VCaP (cell line): ENCODE results near the gene CHMP4A.
"Not testable (repeated sequence)": the region's sequence is repeated elsewhere in the genome, so short reads cannot be mapped to it uniquely, and the experiment has no call there.

Experiments
- H3K27ac ChIP-seq: fragments of 450-650 bp; 2 replicates; pipeline ENCODE4 v1.5.1; 2017
- TF ChIP-seq, protein P1 (sequence below): fragments of 450-650 bp; conservative IDR thresholded peaks from 2 replicates; pipeline ENCODE4 v1.5.1; 2017; ENCODE audit warnings: mild to moderate bottlenecking, moderate library complexity

The CHMP4A gene

GRCh38 chr14:24204163-24205146, 8.8 kb downstream of the CHMP4A start:
- TF ChIP-seq, protein P1, sequence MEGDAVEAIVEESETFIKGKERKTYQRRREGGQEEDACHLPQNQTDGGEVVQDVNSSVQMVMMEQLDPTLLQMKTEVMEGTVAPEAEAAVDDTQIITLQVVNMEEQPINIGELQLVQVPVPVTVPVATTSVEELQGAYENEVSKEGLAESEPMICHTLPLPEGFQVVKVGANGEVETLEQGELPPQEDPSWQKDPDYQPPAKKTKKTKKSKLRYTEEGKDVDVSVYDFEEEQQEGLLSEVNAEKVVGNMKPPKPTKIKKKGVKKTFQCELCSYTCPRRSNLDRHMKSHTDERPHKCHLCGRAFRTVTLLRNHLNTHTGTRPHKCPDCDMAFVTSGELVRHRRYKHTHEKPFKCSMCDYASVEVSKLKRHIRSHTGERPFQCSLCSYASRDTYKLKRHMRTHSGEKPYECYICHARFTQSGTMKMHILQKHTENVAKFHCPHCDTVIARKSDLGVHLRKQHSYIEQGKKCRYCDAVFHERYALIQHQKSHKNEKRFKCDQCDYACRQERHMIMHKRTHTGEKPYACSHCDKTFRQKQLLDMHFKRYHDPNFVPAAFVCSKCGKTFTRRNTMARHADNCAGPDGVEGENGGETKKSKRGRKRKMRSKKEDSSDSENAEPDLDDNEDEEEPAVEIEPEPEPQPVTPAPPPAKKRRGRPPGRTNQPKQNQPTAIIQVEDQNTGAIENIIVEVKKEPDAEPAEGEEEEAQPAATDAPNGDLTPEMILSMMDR, result no peak
- no peak overlapping the region for H3K27ac ChIP-seq

DNA sequence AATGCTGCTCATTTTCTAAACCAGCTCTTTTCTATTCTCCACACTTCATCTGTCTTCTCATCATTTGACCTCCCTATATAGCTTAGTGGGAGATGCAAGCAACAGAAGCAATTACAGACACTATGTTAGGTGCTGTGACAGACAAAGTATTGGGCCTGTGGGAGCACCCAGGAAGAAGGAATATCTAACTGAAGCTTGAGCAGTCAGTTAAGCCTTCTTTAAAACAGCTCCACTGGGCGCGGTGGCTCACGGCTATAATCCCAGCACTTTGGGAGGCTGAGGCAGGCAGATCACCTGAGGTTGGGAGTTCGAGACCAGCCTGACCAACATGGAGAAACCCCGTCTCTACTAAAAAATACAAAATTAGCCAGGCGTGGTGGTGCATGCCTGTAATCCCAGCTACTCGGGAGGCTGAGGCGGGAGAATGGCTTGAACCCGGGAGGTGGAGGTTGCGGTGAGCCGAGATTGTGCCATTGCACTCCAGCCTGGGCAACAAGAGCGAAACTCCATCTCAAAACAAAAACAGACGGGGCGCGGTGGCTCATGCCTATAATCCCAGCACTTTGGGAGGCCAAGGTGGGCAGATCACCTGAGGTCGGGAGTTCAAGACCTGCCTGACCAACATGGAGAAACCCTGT, 9.9 kb downstream of the CHMP4A start:
- H3K27ac ChIP-seq, result not testable (repeated sequence)

DNA sequence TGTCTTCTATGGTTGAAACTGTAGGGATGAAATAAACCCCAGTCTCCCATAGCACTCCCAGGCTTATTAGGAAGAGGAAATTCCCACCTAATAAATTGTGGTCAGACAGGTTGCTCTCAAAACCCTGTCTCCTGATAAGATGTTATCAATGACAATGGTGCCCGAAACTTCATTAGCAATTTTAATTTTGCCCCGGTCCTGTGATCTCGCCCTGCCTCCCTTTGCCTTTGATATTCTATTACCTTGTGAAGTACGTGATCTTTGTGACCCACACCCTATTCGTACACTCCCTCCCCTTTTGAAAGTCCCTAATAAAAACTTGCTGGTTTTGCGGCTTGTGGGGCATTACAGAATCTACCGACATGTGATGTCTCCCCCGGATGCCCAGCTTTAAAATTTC, 10.8 kb downstream of the CHMP4A start:
- H3K27ac ChIP-seq, result not testable (repeated sequence)

DNA sequence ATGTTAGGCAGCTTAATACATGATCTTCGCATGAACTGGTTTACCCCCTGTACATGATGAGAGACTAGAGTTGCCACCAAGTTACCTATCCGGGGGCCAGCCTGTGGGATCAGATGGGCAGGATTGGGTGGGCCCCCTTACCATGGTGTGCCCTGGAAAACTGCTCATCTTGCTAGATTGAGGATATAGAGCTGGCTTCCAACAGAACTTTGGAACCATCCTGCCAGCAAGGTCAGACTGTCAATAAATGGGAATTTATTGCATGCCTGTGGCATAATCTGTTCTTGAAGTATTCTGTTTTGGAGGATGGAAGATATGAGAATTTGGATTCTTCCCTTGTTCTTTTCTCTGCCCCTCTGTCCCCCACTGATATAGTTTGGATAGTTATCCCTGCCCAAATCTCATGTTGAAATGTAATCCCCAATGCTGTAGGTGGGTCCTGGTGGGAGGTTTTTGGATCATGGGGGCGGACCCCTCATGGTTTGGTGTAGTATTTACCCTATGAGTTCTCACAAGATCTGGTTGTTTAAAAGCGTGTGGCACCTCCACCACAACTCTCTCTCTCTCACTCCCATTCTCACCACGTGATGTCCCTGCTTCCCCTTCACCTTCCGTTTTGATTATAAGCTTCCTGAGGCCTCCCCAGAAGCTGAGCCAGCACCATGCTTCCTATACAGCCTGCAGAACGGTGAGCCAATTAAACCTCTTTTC, 14.3 kb downstream of the CHMP4A start:
- TF ChIP-seq, protein P1, result no peak
- no peak overlapping the region for H3K27ac ChIP-seq

GRCh38 chr14:24197056-24197450, 16.2 kb downstream of the CHMP4A start:
- H3K27ac ChIP-seq, result peak overlapping the region; percentile 96; the same call in 1 of the 2 replicates
- TF ChIP-seq, protein P1, result no peak

DNA sequence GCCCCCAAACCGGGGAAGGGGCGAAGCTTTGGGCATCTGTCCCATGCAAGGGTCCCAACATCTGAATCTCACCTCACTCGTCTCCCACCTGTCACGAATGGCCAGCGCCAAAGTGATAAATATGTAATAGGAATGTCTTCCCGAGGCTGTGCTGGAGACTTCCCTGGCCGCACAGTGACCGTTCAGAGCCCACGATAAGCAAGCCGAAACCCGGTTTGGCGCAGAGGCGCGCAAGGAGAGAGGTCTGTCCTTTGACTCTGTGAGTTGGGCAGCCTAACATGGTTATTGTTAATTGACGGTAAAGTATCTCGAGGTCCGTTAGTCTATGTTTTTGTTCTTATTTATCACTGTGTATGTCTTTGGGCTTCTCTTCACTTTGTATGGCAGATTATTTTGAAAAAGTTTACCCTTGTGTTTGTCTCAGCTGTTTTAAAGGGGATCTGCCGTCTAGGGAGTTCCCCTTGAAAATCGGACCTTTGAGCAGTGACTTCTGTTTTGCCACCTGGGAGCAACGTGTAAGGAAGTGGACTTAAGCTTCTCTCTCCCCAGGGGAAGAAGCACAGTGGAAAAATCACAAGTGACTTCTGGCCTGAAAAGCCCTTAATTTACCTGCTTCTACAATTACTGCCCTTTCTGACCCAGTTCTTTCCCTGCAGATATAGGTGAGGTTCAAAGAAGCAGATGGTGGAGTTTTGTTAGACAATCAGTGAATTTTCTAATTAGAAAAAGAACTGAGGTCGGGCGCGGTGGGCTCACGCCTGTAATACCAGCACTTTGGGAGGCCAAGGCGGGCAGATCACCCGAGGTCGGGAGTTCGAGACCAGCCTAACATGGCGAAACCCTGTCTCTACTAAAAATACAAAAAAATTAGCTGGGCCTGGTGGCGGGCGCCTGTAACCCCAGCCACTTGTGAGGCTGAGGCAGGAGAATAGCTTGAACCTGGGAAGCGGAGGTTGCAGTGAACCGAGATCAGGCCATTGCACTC, 16.9 kb downstream of the CHMP4A start:
- TF ChIP-seq, protein P1, result no peak
- H3K27ac ChIP-seq, result peak overlapping the region; percentile 96

DNA sequence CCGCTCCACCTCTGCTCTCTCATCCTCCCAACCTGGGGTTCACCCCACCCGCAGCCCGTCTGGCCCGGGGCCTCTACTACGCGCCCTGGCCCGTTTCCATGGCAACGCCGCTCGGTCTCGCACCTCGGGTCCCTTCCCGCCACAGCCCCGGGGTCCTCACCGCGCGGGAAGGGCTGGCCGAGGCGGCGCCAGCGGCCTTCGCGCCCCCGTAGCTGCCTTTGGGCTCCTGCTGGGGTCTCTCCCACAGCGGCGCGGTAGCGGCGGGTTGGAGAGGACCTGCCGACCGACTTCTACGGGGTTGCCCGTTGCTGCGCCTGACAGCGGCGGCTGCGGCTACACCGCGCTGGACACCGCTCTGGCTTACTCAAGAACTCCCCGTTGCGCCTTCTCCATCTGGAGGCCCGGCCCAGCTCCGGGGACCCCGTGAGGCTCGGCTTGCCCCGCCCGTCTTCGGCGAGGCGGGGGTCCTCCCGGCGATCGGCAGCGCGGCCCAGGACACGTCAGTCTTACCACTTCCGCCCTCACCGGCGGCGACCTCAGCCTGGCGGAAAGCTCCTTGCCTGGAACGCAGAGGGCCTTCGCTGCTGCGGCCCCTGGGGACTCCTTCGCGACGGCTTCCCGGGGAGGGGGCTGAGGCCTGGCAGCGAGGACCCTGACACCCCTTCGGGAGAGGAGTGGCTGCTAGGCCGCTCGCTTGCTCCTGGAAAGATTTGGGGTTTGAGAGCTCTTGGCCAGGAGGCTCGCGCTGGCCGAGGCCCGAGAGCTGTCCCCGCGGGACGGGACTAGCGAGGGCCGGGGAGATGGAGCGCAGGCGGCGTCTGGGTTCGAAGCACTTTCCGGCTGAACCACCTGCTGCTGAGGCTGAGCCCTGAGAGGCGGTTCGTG, 17.9 kb downstream of the CHMP4A start, which contains the start of gene TM9SF1:
TSS of gene TM9SF1 (minus strand) at position 256 of the 885 bp plus-strand sequence. CDS start 422 bp downstream, outside the sequence.
- TF ChIP-seq, protein P1, result no peak
- H3K27ac ChIP-seq, result peak within 1 kb of the TSS; percentile 96
